HCT116 (cell line): ENCODE measurements around the gene IL6R. TPM values are rescaled to one million over a fixed set of nuclear protein-coding genes. Genes with fewer than 3 reads are reported as not detected.
A peak's percentile ranks its signal among the peaks of the same experiment; 100 is the strongest.

Source experiments
- ATAC-seq: fragments of 200-7000 bp; cut with Tn5 transposase; 2 replicates; pipeline ENCODE4 v1.9.1; 2020; ENCODE audit warnings: mild to moderate bottlenecking, moderate library complexity
- BruUV-seq: library from RNA; stranded (reverse); fragments of 400-500 nt; replicated peaks from 2 replicates; lab custom pipeline; 2021; lab: Mats Ljungman, UMichigan
- CTCF ChIA-PET: fragments of 300-600 bp; sonication (Branson Sonifier 250); formaldehyde crosslinking; loops from one replicate; lab custom pipeline; 2021; ENCODE audit warnings: antibody characterized with exemption; lab: Charles Lee
- POLR2A ChIA-PET: fragments of 300-600, 350-600 bp; sonication (Branson Sonifier 250); formaldehyde crosslinking; loops from one replicate; lab custom pipeline; 2021; ENCODE audit warnings: antibody characterized with exemption; lab: Charles Lee
- RAD21 ChIA-PET, 2 experiments: fragments of 300-600 bp; sonication (Branson Sonifier 250); formaldehyde crosslinking; loops; one replicate each; lab custom pipeline; 2023; ENCODE audit warnings: low total read pairs in 2 of 2; ENCODE audit not compliant: uncharacterized antibody in 2 of 2, unreplicated experiment in 2 of 2, low non-redundant PET in 1 of 2; lab: Charles Lee
- DNase-seq: peaks from one replicate; pipeline ENCODE4 v3.0.0-alpha.2; 2010; ENCODE audit warnings: low read depth, low spot score
- H2AFZ ChIP-seq: fragments of 200-600 bp; shearing (Covaris generic), sonication (generic); 2 replicates; pipeline ENCODE4 v1.6.1; 2017; ENCODE audit warnings: low read depth, mixed run types, mixed read lengths, antibody characterized with exemption, low read length; ENCODE audit not compliant: poor library complexity, severe bottlenecking
- H3K27ac ChIP-seq: 2 replicates; pipeline ENCODE4 v1.5.1; 2012; ENCODE audit warnings: low read depth, low read length
- H3K27me3 ChIP-seq: fragments of 200-600 bp; sonication (generic); 2 replicates; pipeline ENCODE4 v1.6.1; 2016; ENCODE audit warnings: mixed run types, low read length, mixed read lengths; ENCODE audit not compliant: insufficient read depth
- H3K36me3 ChIP-seq, 2 experiments: fragments of 200-500 bp in 1 of 2; fragments of 200-600 bp in 1 of 2; sonication (Bioruptor generic) in 1 of 2; sonication (generic) in 1 of 2; 2 replicates each; pipeline versions ENCODE4 v1.5.1 to v1.6.1; 2014 to 2016; ENCODE audit warnings: low read length in 2 of 2, inconsistent platforms in 1 of 2, mixed read lengths in 1 of 2, mixed run types in 1 of 2; ENCODE audit not compliant: insufficient read depth in 2 of 2, control insufficient read depth in 1 of 2
- H3K4me1 ChIP-seq, 2 experiments: fragments of 200-600 bp in 1 of 2; sonication (generic) in 1 of 2; 2 replicates each; pipeline versions ENCODE4 v1.5.1 to v1.6.1; 2012 to 2017; ENCODE audit warnings: low read length in 2 of 2, inconsistent platforms in 1 of 2, mild to moderate bottlenecking in 1 of 2, mixed read lengths in 1 of 2, mixed run types in 1 of 2, moderate library complexity in 1 of 2; ENCODE audit not compliant: insufficient read depth in 2 of 2, control insufficient read depth in 1 of 2
- H3K4me2 ChIP-seq: fragments of 200-600 bp; sonication (generic); 2 replicates; pipeline ENCODE4 v1.6.1; 2017; ENCODE audit warnings: mixed run types, low read length, mixed read lengths
- H3K4me3 ChIP-seq, 2 experiments: fragments of 200-600 bp in 1 of 2; sonication (generic) in 1 of 2; replicated peaks in 1 of 2; 2 replicates each; pipeline ENCODE4 v1.5.1; 2011 to 2016; ENCODE audit warnings: low read length in 2 of 2, control low read depth in 1 of 2, low read depth in 1 of 2, mild to moderate bottlenecking in 1 of 2, mixed read lengths in 1 of 2, mixed run types in 1 of 2
- H3K79me2 ChIP-seq: fragments of 200-600 bp; sonication (generic); 2 replicates; pipeline ENCODE4 v1.6.1; 2017; ENCODE audit warnings: mild to moderate bottlenecking, mixed run types, low read length, moderate library complexity, mixed read lengths; ENCODE audit not compliant: insufficient read depth
- H3K9ac ChIP-seq: fragments of 200-600 bp; sonication (generic); 2 replicates; pipeline ENCODE4 v1.6.1; 2016; ENCODE audit warnings: low read length, mixed read lengths
- H3K9me2 ChIP-seq: fragments of 200-600 bp; sonication (generic), shearing (Covaris generic); 2 replicates; pipeline ENCODE4 v1.6.1; 2017; ENCODE audit warnings: mixed run types, mild to moderate bottlenecking, moderate library complexity; ENCODE audit not compliant: insufficient read depth
- H3K9me3 ChIP-seq, 2 experiments: fragments of 200-500 bp in 1 of 2; fragments of 200-600 bp in 1 of 2; sonication (Bioruptor generic) in 1 of 2; sonication (generic) in 1 of 2; 2 replicates each; pipeline ENCODE4 v1.6.1; 2014 to 2017; ENCODE audit warnings: low read length in 2 of 2, mixed read lengths in 2 of 2, inconsistent platforms in 1 of 2, low read depth in 1 of 2, mild to moderate bottlenecking in 1 of 2, mixed run types in 1 of 2, moderate library complexity in 1 of 2; ENCODE audit not compliant: control insufficient read depth in 1 of 2, insufficient read depth in 1 of 2
- H4K20me1 ChIP-seq: fragments of 200-600 bp; sonication (generic), shearing (Covaris generic); 2 replicates; pipeline ENCODE4 v1.6.1; 2017; ENCODE audit warnings: mixed run types, mild to moderate bottlenecking, moderate library complexity; ENCODE audit not compliant: insufficient read depth
- CTCF ChIP-seq, 3 experiments: fragments of 200-600 bp in 1 of 3; sonication (generic) in 1 of 3; IDR thresholded peaks in 2 of 3; conservative IDR thresholded peaks in 1 of 3; 2 replicates each; pipeline ENCODE4 v1.5.1; 2012 to 2017; ENCODE audit warnings: low read depth in 2 of 3, low read length in 2 of 3, antibody characterized with exemption in 1 of 3, borderline replicate concordance in 1 of 3, control low read depth in 1 of 3, mild to moderate bottlenecking in 1 of 3, mixed read lengths in 1 of 3, mixed run types in 1 of 3, moderate library complexity in 1 of 3; ENCODE audit not compliant: insufficient read depth in 1 of 3
- EGR1 ChIP-seq: IDR thresholded peaks from 2 replicates; pipeline ENCODE4 v1.6.1; 2012; ENCODE audit warnings: low read depth
- POLR2AphosphoS5 ChIP-seq: IDR thresholded peaks from 2 replicates; pipeline ENCODE4 v1.6.1; 2011; ENCODE audit warnings: mild to moderate bottlenecking, low read depth, low read length, moderate library complexity
- RAD21 ChIP-seq: IDR thresholded peaks from 2 replicates; pipeline ENCODE4 v1.6.1; 2012; ENCODE audit warnings: low read depth, mild to moderate bottlenecking
- SP1 ChIP-seq: IDR thresholded peaks from 2 replicates; pipeline ENCODE4 v1.6.1; 2012; ENCODE audit warnings: low read depth
- intact Hi-C: fragments of 100-400 bp; cut with micrococcal nuclease; formaldehyde crosslinking; loops from 2 replicates; pipeline ENCODE4 v1.10.0; 2022
- total RNA-seq: library from RNA; stranded (reverse); gene quantifications from one replicate; pipeline ENCODE4 v1.2.1, GENCODE V29; 2021; ENCODE audit not compliant: unreplicated experiment

The IL6R gene
- total RNA-seq, 1 experiment from 2014 or later, result 6.8 TPM

GRCh38 chr1:154442006-154442740, 37.0 kb downstream of the IL6R start:
- ATAC-seq, result peak; percentile 80
- H3K36me3 ChIP-seq, result no peaks in the 10 kb centered on the region
- H3K27ac ChIP-seq, result no peak overlapping the region
- intact Hi-C loops, result no loop called here
- peak overlapping the region in 1 of 2 experiments; percentile 2; a peak in 1 of 4 replicates for H3K4me3 ChIP-seq
- no peaks in the 10 kb centered on the region for H3K79me2 ChIP-seq
- POLR2A ChIA-PET, result no interaction called here
- no peak for DNase-seq
- H3K9me3 ChIP-seq, result no peaks in the 10 kb centered on the region
- no peak overlapping the region for H2AFZ ChIP-seq
- peaks cover 17 to 38% of the 10 kb centered on the region in 2 experiments for H3K4me1 ChIP-seq
- no peaks in the 10 kb centered on the region for H3K9me2 ChIP-seq
- CTCF ChIA-PET, result interaction anchor here (1.1 to 1.6 kb wide), 3 partner anchors 11 to 22 kb away, joined by 3 to 4 read pairs (median 3); no protein-coding TSS in a partner anchor
- peak overlapping the region; percentile 20; the same call in 1 of the 2 replicates for H3K9ac ChIP-seq
- H3K27me3 ChIP-seq, result no peaks in the 10 kb centered on the region
- peak overlapping the region; percentile 61 for H3K4me2 ChIP-seq
- no TSS peak for BruUV-seq
- RAD21 ChIA-PET, result interaction anchor here in 1 of 2 experiments (1.1 kb wide), 1 partner anchor 77 kb away, joined by 4 read pairs; no protein-coding TSS in a partner anchor
- TF ChIP-seq RAD21 (peak; percentile 63), CTCF (IDR thresholded peaks at IDR 0.05 in 2 of 3, conservative IDR thresholded peaks at IDR 0.05 in 1 of 3; ENCODE audit: borderline replicate concordance in 1 of 3, insufficient read depth in 1 of 3, low read depth in 2 of 3, low read length in 2 of 3) (peak; percentile 39 to 79 (median 70); a peak in 5 of 6 replicates), SP1 (no peak), EGR1 (peak; percentile 53; the same call in 1 of the 2 replicates), POLR2AphosphoS5 (no peak)
- no peaks in the 10 kb centered on the region for H4K20me1 ChIP-seq
